GM18861 (cell line): Measurements from ENCODE around the gene NDOR1.

Source experiments
- ATAC-seq: cut with Tn5 transposase; IDR thresholded peaks from one replicate; pipeline ENCODE4 v1.9.1; 2021; ENCODE audit not compliant: unreplicated experiment

NDOR1 gene

GRCh38 chr9:137182836-137183235 is 22.7 kb upstream of the NDOR1 start:
- ATAC-seq = no peak

DNA sequence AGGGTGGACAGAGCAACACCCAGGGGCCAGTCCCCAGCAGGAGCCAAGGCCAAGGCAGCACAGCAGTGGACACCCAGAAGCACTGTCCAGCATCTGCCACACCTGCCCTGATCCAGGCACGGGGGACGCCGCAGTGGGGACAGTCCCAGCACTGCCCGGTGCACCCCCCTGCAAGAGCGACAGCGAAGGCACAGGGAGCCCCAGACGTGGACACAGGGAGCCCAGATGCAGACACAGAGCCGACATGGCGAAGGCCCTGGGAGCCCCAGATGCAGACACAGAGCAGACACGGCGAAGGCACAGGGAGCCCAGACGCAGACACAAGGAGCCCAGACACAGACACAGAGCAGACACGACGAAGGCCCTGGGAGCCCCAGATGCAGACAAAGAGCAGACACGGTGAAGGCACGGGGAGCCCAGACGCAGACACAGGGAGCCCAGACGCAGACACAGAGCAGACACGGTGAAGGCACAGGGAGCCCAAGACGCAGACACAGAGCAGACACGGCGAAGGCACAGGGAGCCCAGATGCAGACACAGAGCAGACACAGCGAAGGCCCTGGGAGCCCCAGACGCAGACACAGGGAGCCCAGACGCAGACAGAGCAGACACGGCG is 21.4 kb upstream of the NDOR1 start:
- ATAC-seq = no peak

- ATAC-seq = no peak
These were observed 20.4 kb upstream of the NDOR1 start for GRCh38 chr9:137184881-137185660.

DNA sequence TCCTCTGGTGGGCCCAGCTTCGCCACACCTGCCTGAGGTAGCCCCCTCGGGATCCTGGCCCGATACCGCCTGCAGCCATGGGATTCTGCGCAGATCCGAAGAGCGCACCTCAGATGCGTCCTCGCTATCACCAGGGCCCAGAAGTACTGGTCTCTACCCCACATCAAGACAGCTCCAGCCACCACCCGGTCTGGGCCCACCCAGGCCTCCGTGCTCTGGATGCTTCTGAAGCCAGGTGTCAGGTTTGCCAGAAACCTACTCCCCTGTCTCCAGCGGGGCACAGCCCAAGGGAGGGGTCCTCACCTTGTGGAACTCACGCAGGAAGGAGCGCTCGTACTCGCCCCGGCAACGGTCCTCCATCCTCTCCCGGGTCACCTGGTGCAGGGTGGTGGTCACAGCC is 19.6 kb upstream of the NDOR1 start:
- ATAC-seq = no peak

- ATAC-seq = no peak
These were observed 19.1 kb upstream of the NDOR1 start for GRCh38 chr9:137186385-137186784.

GRCh38 chr9:137187386-137187785 is 18.1 kb upstream of the NDOR1 start:
- no peak for ATAC-seq

- ATAC-seq = no peak
These were observed 17.4 kb upstream of the NDOR1 start for GRCh38 chr9:137188086-137188489.

- ATAC-seq = peak; percentile 79
These were observed 16.8 kb upstream of the NDOR1 start, which contains the start of the genes ANAPC2 and SSNA1 for GRCh38 chr9:137188490-137189296. TSS of gene ANAPC2 (minus strand) at chr9:137188560. CDS start at chr9:137188532, 28 bp downstream. TSS of gene SSNA1 (plus strand) at chr9:137188676. CDS start at chr9:137188727, 51 bp downstream.

DNA sequence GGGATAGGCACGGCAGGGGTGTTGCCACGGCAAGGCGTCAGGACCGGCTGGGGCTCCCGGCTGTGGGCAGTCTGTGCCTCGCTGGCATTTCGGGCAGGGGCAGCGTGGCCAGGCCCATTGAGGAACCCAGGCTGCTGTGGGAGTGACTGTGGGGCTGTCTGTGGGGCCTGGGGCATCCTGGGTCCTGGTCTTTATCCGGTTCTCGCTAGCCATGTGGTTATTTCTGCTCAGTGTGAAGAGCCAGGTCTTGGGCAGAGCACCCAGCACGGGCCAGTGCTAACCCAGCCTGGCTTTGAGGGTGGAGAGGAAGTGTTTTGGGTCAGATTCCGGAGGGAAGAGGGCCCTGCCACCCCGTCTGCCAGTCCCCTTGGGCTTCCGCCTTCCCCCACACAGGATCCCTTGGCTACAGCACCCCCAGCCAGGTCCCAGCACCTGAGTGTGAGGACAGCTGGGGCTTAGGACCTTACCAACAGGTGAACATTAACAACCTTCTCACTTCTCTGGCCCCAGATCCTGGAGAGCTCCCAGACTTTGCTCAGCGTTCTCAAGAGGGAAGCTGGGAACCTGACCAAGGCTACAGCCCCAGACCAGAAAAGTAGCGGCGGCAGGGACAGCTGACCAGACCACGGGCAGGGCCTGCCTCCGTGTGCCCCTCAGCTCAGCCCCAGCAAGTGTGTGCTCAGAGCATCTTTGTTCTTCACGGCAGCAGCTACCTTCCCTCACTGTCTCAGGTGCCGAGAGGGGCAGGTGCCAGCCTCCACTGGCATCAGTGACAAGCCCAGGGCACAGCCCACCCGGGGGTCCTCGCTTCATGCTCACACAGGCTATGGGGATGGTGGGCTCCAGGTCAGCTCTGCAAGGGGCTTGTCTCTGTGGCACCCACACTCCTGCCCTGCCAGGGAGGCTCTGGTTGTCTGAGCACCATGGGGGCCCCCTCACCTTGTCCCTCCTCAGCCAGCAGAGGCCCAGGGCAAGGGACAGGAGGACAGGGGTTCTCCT is 15.9 kb upstream of the NDOR1 start:
- ATAC-seq = no peak

- ATAC-seq = no peak
These were observed 15.1 kb upstream of the NDOR1 start for GRCh38 chr9:137190315-137190856.

- ATAC-seq = no peak
These were observed 14.3 kb upstream of the NDOR1 start for GRCh38 chr9:137191245-137191644.

DNA sequence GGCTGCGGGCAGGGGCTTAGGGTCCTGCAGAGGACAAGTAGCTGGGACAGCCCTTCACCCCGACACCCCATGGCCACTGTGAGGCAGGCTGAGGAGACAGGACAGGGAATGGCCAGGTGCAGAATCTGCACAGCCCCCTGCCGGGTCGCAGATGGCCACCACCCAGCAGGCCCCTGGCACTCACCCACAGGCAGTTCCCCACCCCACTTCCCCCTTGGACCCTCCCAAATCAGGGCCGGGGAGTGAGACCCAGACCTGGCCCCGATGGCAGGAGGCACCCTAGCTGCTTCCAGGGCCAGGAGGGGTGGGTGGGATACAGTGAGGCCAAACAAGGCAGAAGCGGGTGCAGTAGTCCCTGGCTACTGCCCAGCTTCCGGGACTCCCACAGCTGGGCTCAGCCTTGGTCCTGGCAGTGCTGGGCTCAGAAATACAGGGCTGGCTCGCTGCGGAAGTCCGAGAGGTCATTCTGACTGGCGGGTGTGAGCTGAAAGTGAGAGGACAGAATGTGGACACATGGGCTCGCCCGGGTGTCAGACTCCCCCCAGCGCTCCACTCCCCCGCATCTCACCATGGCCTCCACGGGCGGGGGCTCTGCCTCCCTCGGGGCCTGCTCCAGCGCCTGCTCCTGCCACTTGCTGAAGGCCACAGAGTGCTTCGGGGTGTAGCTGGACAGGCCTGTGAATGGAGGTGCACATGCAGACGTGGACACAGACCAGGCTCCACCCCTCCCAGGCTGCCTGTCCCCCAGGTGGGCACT is 13.6 kb upstream of the NDOR1 start:
- ATAC-seq = no peak

DNA sequence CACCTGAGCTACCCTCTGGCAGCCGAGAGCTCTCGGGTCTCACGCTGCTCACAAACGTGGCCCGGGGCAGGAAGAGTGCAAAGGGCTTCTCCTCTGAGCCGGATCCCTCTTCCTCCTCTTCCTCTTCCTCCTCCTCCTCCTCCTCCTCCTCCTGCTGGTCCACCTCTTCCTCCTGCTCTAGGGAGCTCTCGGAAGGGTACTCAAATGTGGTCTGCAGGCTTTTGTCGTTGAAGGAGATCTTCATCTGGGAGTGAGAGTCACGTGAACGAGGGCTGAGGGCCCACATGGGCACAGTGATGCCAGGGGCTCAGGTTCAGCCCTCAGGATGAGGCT is 13.1 kb upstream of the NDOR1 start:
- ATAC-seq = no peak

DNA sequence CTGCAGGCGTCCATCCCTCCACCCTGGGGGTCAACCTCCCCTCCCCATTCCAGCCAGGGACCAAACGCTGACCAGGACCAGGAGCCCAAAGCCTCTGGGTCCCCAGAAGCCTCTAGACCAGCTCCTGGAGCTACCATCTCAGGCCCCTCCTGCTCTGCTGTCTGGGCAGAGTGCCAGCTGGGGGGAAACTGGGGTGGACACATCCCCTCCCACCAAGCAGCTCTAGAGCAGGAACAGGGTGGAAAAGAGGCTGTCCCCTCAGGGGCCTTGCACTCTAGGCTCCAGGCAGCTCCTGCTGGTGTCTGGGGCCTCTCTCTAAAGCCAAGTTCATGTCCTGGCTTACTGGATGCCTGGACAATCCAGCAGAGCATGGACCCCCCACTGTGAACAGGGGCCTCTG is 12.6 kb upstream of the NDOR1 start:
- no peak for ATAC-seq

- ATAC-seq = no peak
These were observed 11.7 kb upstream of the NDOR1 start for GRCh38 chr9:137193771-137194170.

GRCh38 chr9:137194388-137194787 is 11.1 kb upstream of the NDOR1 start:
- ATAC-seq = no peak

DNA sequence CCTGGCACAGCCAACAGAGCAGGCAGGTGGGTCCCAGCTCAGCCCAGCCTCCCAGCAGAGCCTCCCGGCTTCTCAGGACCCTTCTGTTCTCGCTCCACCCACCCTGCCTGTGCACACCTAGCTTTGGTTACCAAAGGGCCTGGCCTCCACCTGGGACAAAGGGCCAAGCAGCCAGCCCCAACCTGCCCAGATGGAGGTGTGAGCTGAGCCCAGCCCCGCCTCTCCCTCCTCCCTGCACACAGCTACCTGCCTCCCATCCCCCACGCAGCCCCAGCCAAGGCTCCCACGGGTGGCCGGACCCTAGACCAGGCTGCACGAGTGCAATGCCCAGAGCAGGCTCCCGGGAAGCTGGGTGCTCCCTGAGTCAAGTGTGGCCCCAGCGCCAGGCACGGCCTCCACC is 10.6 kb upstream of the NDOR1 start:
- no peak for ATAC-seq

GRCh38 chr9:137195525-137196220 is 9.8 kb upstream of the NDOR1 start:
- no peak for ATAC-seq
